GM19455 (cell line): ENCODE results near the gene CAV1.

Experiments
- ATAC-seq: cut with Tn5 transposase; IDR thresholded peaks from one replicate; pipeline ENCODE4 v1.9.1; 2021; ENCODE audit not compliant: unreplicated experiment

Gene CAV1

DNA sequence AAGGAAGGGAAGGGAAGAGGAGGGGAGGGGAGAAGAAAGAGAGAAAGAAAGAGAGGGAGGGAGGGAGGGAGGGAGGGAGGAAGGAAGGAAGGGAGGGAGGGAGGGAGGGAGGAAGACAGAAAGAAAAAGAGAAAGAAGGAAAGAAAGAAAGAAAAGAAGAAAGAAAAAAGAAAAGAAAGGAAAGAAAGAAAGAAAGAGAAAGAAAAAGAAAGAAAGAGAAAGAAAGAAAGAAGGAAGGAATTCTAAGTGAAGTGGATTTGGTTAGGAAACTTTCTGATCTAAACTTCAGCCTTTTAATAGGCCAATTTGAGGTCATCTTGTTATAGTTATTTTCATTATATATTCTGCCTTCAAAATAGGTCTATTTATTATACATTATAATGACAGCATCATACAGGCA, 21.0 kb upstream of the CAV1 start:
- no peak for ATAC-seq

DNA sequence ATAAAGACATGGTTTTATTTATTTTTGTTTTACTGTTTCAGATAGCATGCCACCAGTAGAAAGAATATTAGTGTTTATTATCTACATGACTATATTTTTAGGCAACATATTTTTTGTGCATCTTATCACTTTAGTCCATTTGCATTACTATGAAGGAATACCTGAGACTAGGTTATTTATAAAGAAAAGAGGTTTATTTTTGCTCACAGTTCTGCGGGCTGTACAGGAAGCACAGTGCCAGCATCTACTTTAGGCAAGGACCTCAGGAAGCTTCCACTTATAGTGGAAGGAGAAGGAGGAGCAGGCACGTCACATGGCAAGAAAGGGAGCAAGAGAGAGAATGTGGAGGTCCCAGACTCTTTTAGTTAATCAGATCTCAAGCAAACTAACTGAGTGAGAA, 19.6 kb upstream of the CAV1 start:
- no peak for ATAC-seq

DNA sequence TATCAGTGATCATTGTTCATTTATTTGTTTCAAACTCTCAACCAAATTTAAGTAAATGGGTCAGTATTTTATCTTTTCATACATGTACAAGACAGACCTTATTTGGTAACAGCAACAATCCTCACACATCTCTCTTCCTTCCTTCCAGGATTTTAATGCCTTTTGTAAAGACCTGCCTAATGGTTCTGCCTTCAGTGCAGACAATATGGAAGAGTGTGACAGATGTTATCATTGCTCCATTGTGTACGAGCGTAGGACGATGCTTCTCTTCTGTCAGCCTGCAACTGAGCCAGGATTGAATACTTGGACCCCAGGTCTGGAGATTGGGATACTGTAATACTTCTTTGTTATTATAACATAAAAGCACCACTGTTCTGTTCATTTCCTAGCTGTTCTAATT, 19.0 kb upstream of the CAV1 start:
- ATAC-seq: no peak

- no peak for ATAC-seq
Observed at GRCh38 chr7:116509982-116510579, 14.8 kb upstream of the CAV1 start.

DNA sequence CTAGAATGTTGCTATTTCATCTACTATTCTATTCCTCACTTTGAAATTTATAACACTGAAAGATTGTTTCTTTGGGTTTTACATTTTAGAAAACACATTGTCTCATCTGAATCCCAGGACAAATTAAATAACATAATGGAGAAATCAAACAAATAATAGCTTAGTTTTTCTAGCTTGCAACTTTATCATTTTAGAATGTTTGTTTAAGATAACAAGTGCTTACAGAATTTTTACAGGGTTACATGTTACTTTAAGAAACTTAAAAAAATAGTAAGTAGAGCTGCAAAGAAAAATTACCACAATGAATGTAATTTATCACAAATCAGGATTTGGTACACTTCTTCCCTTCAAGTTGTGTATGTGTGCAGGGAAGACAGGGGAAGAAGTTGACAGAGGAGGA, 14.0 kb upstream of the CAV1 start:
- ATAC-seq: no peak

- peak; percentile 100 for ATAC-seq
Observed at GRCh38 chr7:116511552-116512519, 13.0 kb upstream of the CAV1 start.

DNA sequence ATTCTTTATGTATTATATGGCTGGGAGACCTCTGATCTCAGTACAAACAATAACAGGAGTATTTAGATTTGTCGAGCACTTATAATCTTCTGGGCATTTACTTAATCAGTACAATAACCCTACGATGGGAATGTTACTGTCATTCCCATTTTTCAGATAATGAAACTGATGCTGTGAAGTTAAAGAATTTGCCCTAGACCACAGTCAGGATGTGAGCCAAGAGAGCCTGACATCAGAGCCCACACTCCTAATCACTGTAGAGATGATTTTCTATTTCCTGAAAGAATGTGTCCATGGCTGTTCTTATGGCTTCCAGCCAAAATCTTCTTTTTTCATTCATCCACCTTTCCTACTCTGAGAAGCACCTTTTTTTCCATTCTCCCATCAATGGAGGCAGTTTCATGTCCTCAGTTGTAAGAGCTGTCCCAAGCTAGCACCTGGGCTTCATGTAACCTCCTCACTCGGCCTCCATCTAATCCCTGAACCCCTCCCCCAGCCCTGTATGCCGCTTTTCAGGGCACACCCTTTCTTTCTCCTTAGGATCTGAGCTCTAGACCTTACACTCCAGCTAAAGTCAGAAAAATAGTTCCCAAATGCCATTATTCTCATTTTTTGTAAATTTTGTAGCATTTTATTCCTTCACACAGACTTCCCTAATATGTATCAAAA, 12.2 kb upstream of the CAV1 start:
- ATAC-seq: no peak

DNA sequence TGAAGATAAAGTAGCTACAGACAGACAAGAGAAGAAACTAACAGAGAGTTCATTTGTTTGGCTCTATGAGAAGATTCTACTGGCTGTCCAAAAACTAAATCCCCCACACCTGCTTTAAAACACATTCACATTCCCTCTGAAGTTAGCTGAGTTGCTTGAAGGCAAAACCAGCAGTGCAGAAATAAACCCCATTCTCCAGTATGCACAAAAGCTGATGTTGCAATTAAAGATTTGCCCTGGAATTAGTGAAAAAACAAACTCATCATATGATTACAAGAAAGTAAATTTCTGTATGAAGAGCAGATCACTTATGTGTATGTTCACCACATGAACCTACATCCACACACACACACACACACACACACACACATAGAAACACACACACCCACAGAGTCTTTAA, 9.3 kb upstream of the CAV1 start:
- ATAC-seq: no peak

DNA sequence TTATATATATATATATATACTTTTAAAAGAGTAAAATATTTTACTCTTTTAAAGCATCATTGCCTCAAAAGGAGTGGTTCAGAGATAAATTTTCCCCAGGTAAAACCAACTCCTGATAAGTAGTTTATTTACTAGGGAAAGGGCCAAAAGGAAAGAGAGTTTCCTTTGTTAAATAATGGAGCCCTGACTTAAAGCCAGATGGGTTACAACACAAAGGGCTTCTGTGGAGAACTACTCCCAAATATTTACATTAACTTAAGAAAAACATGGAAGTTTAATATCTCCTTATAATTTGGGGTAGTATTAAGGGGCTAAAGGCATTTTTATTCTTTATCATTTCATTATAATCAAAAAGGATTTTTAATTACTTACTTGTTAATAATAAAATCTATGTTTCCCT, 8.5 kb upstream of the CAV1 start:
- ATAC-seq: no peak

GRCh38 chr7:116517626-116518025, 7.2 kb upstream of the CAV1 start:
- no peak for ATAC-seq

DNA sequence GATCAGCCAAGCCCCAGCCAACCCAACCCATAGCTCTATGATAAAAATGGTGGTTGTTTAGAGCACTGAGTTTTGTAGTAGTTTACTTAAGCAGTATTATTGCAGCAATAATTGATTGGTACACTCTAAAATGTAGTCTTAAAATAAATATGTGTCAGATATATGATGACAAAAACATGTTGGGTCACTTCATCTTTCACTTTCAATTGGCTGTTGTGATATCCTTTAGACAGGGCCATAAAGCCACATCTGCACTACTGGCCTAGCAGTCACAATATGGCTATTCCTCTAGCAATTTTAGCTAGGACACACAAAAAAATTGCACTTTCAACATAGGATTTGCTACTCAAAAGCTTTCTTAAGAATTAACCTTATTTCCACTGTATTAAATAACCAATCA, 5.9 kb upstream of the CAV1 start:
- no peak for ATAC-seq

- ATAC-seq: no peak
Observed at GRCh38 chr7:116521046-116521664, 3.7 kb upstream of the CAV1 start.

DNA sequence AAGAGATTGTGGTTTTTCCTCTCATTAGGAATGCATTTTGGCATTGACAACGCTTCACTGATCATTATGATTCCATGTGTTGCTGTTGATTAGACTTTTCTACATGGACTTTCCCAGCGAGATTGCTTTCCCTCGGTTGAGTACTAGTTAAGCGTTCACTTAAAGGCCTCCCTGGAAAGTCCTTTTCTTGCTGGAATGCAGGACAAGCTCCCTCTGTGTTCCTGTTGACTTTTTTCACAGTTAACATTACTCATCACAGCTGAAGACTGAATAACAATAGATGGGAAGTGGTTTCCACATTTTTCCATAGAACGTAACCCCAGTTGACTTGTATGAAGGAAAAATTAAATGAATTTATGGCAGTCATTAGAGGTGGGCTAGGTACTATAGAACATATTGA, 2.6 kb upstream of the CAV1 start:
- no peak for ATAC-seq

DNA sequence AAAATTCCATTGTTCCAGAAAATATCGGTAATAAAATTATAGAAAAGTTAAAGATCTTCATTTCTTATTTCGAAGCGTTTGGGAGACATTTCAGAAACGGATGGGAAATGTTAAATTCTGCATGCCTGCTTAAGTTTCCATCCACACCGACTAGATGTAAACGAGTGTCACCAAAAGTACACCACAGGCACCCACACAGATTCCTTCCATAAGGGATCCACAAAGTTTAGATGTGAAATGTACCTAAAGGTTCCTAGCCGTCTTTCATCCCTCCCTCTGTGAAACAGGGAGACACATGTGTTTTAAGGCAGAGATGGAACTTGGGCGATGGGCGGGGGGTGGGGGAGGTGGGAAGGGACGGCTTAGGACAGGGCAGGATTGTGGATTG, 621 bp upstream of the CAV1 start:
- no peak for ATAC-seq

DNA sequence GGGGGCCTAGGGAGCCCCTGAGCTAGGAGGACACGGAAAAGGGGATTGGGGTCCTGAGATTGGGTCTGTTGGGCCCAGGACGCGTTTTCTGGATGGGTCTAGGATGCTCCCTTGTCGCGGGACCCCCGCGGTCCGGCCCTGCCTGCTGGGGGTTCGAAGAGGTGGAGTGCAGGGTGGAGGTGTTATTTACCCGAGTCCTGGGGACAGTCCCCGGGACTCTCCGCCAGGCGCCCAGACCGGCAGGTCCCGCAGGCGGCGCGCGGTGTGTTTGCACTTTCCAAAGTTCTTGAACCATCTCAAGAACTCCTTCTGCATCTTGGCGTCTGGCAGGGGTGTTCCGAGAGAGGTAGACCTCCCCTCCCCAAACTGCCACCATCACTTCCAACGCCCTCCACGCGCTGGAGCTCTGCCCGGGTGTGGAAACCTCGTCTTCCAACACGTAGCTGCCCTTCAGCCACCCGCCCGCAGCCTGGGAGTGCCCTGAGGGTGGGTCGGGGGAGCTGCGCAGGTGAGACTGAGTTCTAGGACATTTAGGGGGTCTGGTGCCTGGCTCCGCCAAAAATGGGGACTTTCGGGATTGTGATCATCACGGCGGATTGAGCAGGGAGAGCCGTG, 569 bp downstream of the CAV1 start:
- ATAC-seq: no peak

DNA sequence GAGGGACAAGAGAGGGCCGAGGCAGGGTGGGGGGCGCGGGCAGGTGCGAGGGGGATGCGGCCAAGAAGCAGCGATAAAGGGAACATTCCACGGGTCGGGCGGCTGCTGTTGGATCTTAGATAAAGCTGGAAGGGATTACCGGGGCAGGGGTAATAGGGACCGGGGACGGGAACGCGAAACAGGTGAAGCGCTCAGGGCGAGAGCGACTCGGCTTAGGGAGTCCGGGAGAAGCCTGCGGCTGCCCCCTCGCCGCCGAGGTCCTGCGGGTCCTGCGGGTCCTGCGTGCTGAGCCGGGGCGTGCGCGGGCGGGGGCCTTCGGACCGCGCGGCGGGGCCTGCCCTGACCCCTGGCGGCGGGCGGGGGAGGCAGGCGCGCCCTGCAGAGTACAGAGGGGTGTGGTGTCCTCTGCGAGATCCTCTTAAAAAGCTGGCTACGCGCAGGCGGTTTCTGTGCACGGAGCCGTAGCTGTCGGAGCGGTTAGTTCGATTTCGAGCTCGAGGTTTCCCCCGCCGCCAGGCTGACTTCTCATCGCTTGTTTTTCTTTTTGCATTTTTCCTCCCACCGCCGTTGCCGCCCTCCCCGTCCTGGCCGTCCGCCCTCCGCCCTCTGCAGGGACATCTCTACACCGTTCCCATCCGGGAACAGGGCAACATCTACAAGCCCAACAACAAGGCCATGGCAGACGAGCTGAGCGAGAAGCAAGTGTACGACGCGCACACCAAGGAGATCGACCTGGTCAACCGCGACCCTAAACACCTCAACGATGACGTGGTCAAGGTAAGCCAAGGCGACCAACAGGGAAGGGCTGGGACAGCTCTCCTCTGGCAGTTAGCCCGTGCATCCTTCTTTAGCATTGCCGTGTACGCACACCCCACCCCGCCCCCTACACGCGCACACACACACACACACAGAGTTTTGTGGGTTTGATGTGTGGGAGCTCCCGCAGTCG, 1.4 kb downstream of the CAV1 start:
- ATAC-seq: peak; percentile 95

GRCh38 chr7:116526897-116527296, 2.1 kb downstream of the CAV1 start:
- no peak for ATAC-seq

- no peak for ATAC-seq
Observed at GRCh38 chr7:116527521-116527920, 2.7 kb downstream of the CAV1 start.

- ATAC-seq: no peak
Observed at GRCh38 chr7:116528008-116528789, 3.4 kb downstream of the CAV1 start.
